ENCODE results near the gene DNAJB8.

Gene DNAJB8

GRCh38 chr3:128434524-128434923 lies 32.2 kb downstream of the DNAJB8 start:
- Histone ChIP-seq H3K36me3 (ENCODE audit: control insufficient read depth in 1 of 2, insufficient read depth in 2 of 2, low read length in 2 of 2) (no peaks in the 10 kb centered on the region), H3K9ac (ENCODE audit: low read depth in 1 of 2, low read length in 2 of 2) (no peak overlapping the region), H3K9me3 (ENCODE audit: control insufficient read depth in 1 of 2, low read length in 2 of 2) (no peaks in the 10 kb centered on the region), H3K27ac (ENCODE audit: low read depth, low read length) (no peak overlapping the region), H3K4me3 (ENCODE audit: low read depth in 1 of 2, low read length in 2 of 2) (no peak overlapping the region), H3K4me1 (ENCODE audit: control insufficient read depth in 1 of 2, insufficient read depth in 2 of 2, low read length in 2 of 2) (no peaks in the 10 kb centered on the region), H3K27me3 (ENCODE audit: control insufficient read depth in 1 of 2, insufficient read depth in 2 of 2, low read length in 2 of 2) (peaks cover 34 to 39% of the 10 kb centered on the region in 2 donors)

- H3K4me3 ChIP-seq (ENCODE audit: low read depth in 1 of 2, low read length in 2 of 2), result no peak overlapping the region
- H3K27ac ChIP-seq (ENCODE audit: low read depth, low read length), result no peak overlapping the region
- H3K36me3 ChIP-seq (ENCODE audit: control insufficient read depth in 1 of 2, insufficient read depth in 2 of 2, low read length in 2 of 2), result no peaks in the 10 kb centered on the region
- peaks cover 34 to 39% of the 10 kb centered on the region in 2 donors for H3K27me3 ChIP-seq (ENCODE audit: control insufficient read depth in 1 of 2, insufficient read depth in 2 of 2, low read length in 2 of 2)
- no peaks in the 10 kb centered on the region for H3K4me1 ChIP-seq (ENCODE audit: control insufficient read depth in 1 of 2, insufficient read depth in 2 of 2, low read length in 2 of 2)
- H3K9ac ChIP-seq (ENCODE audit: low read depth in 1 of 2, low read length in 2 of 2), result no peak overlapping the region
- H3K9me3 ChIP-seq (ENCODE audit: control insufficient read depth in 1 of 2, low read length in 2 of 2), result no peaks in the 10 kb centered on the region
Observed at GRCh38 chr3:128433837-128434165, 32.9 kb downstream of the DNAJB8 start.

GRCh38 chr3:128432971-128433836 lies 33.5 kb downstream of the DNAJB8 start:
- H3K9ac ChIP-seq (ENCODE audit: low read depth in 1 of 2, low read length in 2 of 2), result no peak overlapping the region
- no peak overlapping the region for H3K4me3 ChIP-seq (ENCODE audit: low read depth in 1 of 2, low read length in 2 of 2)
- no peaks in the 10 kb centered on the region for H3K9me3 ChIP-seq (ENCODE audit: control insufficient read depth in 1 of 2, low read length in 2 of 2)
- H3K4me1 ChIP-seq (ENCODE audit: control insufficient read depth in 1 of 2, insufficient read depth in 2 of 2, low read length in 2 of 2), result no peaks in the 10 kb centered on the region
- no peaks in the 10 kb centered on the region for H3K36me3 ChIP-seq (ENCODE audit: control insufficient read depth in 1 of 2, insufficient read depth in 2 of 2, low read length in 2 of 2)
- H3K27me3 ChIP-seq (ENCODE audit: control insufficient read depth in 1 of 2, insufficient read depth in 2 of 2, low read length in 2 of 2), result peaks cover 32 to 39% of the 10 kb centered on the region in 2 donors
- no peak overlapping the region for H3K27ac ChIP-seq (ENCODE audit: low read depth, low read length)

- H3K27me3 ChIP-seq (ENCODE audit: control insufficient read depth in 1 of 2, insufficient read depth in 2 of 2, low read length in 2 of 2), result peaks cover 32 to 42% of the 10 kb centered on the region in 2 donors
- no peak overlapping the region for H3K9ac ChIP-seq (ENCODE audit: low read depth in 1 of 2, low read length in 2 of 2)
- H3K27ac ChIP-seq (ENCODE audit: low read depth, low read length), result no peak overlapping the region
- no peaks in the 10 kb centered on the region for H3K9me3 ChIP-seq (ENCODE audit: control insufficient read depth in 1 of 2, low read length in 2 of 2)
- no peaks in the 10 kb centered on the region for H3K4me1 ChIP-seq (ENCODE audit: control insufficient read depth in 1 of 2, insufficient read depth in 2 of 2, low read length in 2 of 2)
- no peaks in the 10 kb centered on the region for H3K36me3 ChIP-seq (ENCODE audit: control insufficient read depth in 1 of 2, insufficient read depth in 2 of 2, low read length in 2 of 2)
- no peak overlapping the region for H3K4me3 ChIP-seq (ENCODE audit: low read depth in 1 of 2, low read length in 2 of 2)
Observed at GRCh38 chr3:128432301-128432970, 34.3 kb downstream of the DNAJB8 start.

- peaks cover 32 to 47% of the 10 kb centered on the region in 2 donors for H3K27me3 ChIP-seq (ENCODE audit: control insufficient read depth in 1 of 2, insufficient read depth in 2 of 2, low read length in 2 of 2)
- H3K9ac ChIP-seq (ENCODE audit: low read depth in 1 of 2, low read length in 2 of 2), result no peak overlapping the region
- H3K36me3 ChIP-seq (ENCODE audit: control insufficient read depth in 1 of 2, insufficient read depth in 2 of 2, low read length in 2 of 2), result no peaks in the 10 kb centered on the region
- no peak overlapping the region for H3K27ac ChIP-seq (ENCODE audit: low read depth, low read length)
- H3K9me3 ChIP-seq (ENCODE audit: control insufficient read depth in 1 of 2, low read length in 2 of 2), result no peaks in the 10 kb centered on the region
- no peak overlapping the region for H3K4me3 ChIP-seq (ENCODE audit: low read depth in 1 of 2, low read length in 2 of 2)
- no peaks in the 10 kb centered on the region for H3K4me1 ChIP-seq (ENCODE audit: control insufficient read depth in 1 of 2, insufficient read depth in 2 of 2, low read length in 2 of 2)
Observed at GRCh38 chr3:128431803-128432300, 34.8 kb downstream of the DNAJB8 start.

GRCh38 chr3:128430731-128431130 lies 36.0 kb downstream of the DNAJB8 start:
- Histone ChIP-seq H3K9ac (ENCODE audit: low read depth in 1 of 2, low read length in 2 of 2) (no peak overlapping the region), H3K36me3 (ENCODE audit: control insufficient read depth in 1 of 2, insufficient read depth in 2 of 2, low read length in 2 of 2) (no peaks in the 10 kb centered on the region), H3K27ac (ENCODE audit: low read depth, low read length) (no peak overlapping the region), H3K9me3 (ENCODE audit: control insufficient read depth in 1 of 2, low read length in 2 of 2) (no peaks in the 10 kb centered on the region), H3K4me3 (ENCODE audit: low read depth in 1 of 2, low read length in 2 of 2) (no peak overlapping the region), H3K27me3 (ENCODE audit: control insufficient read depth in 1 of 2, insufficient read depth in 2 of 2, low read length in 2 of 2) (peaks cover 29 to 42% of the 10 kb centered on the region in 2 donors), H3K4me1 (ENCODE audit: control insufficient read depth in 1 of 2, insufficient read depth in 2 of 2, low read length in 2 of 2) (peaks cover 0 to 3% of the 10 kb centered on the region in 2 donors)

GRCh38 chr3:128430301-128430700 lies 36.4 kb downstream of the DNAJB8 start:
- peaks cover 0 to 3% of the 10 kb centered on the region in 2 donors for H3K4me1 ChIP-seq (ENCODE audit: control insufficient read depth in 1 of 2, insufficient read depth in 2 of 2, low read length in 2 of 2)
- H3K27ac ChIP-seq (ENCODE audit: low read depth, low read length), result no peak overlapping the region
- no peak overlapping the region for H3K4me3 ChIP-seq (ENCODE audit: low read depth in 1 of 2, low read length in 2 of 2)
- no peak overlapping the region for H3K9ac ChIP-seq (ENCODE audit: low read depth in 1 of 2, low read length in 2 of 2)
- no peaks in the 10 kb centered on the region for H3K36me3 ChIP-seq (ENCODE audit: control insufficient read depth in 1 of 2, insufficient read depth in 2 of 2, low read length in 2 of 2)
- H3K27me3 ChIP-seq (ENCODE audit: control insufficient read depth in 1 of 2, insufficient read depth in 2 of 2, low read length in 2 of 2), result peaks cover 29 to 42% of the 10 kb centered on the region in 2 donors
- no peaks in the 10 kb centered on the region for H3K9me3 ChIP-seq (ENCODE audit: control insufficient read depth in 1 of 2, low read length in 2 of 2)

GRCh38 chr3:128429751-128430150 lies 36.9 kb downstream of the DNAJB8 start:
- H3K9ac ChIP-seq (ENCODE audit: low read depth in 1 of 2, low read length in 2 of 2), result no peak overlapping the region
- no peaks in the 10 kb centered on the region for H3K9me3 ChIP-seq (ENCODE audit: control insufficient read depth in 1 of 2, low read length in 2 of 2)
- no peak overlapping the region for H3K4me3 ChIP-seq (ENCODE audit: low read depth in 1 of 2, low read length in 2 of 2)
- H3K36me3 ChIP-seq (ENCODE audit: control insufficient read depth in 1 of 2, insufficient read depth in 2 of 2, low read length in 2 of 2), result no peaks in the 10 kb centered on the region
- no peak overlapping the region for H3K27ac ChIP-seq (ENCODE audit: low read depth, low read length)
- peaks cover 29 to 38% of the 10 kb centered on the region in 2 donors for H3K27me3 ChIP-seq (ENCODE audit: control insufficient read depth in 1 of 2, insufficient read depth in 2 of 2, low read length in 2 of 2)
- peaks cover 0 to 3% of the 10 kb centered on the region in 2 donors for H3K4me1 ChIP-seq (ENCODE audit: control insufficient read depth in 1 of 2, insufficient read depth in 2 of 2, low read length in 2 of 2)

GRCh38 chr3:128429275-128429674 lies 37.4 kb downstream of the DNAJB8 start:
- no peak overlapping the region for H3K4me3 ChIP-seq (ENCODE audit: low read depth in 1 of 2, low read length in 2 of 2)
- H3K4me1 ChIP-seq (ENCODE audit: control insufficient read depth in 1 of 2, insufficient read depth in 2 of 2, low read length in 2 of 2), result peaks cover 0 to 3% of the 10 kb centered on the region in 2 donors
- no peaks in the 10 kb centered on the region for H3K9me3 ChIP-seq (ENCODE audit: control insufficient read depth in 1 of 2, low read length in 2 of 2)
- no peaks in the 10 kb centered on the region for H3K36me3 ChIP-seq (ENCODE audit: control insufficient read depth in 1 of 2, insufficient read depth in 2 of 2, low read length in 2 of 2)
- H3K9ac ChIP-seq (ENCODE audit: low read depth in 1 of 2, low read length in 2 of 2), result no peak overlapping the region
- no peak overlapping the region for H3K27ac ChIP-seq (ENCODE audit: low read depth, low read length)
- peaks cover 29 to 38% of the 10 kb centered on the region in 2 donors for H3K27me3 ChIP-seq (ENCODE audit: control insufficient read depth in 1 of 2, insufficient read depth in 2 of 2, low read length in 2 of 2)
